GM06990 (cell line): ENCODE data around the gene CCDC57.

Experiments used
- DNase-seq: peaks from one replicate; pipeline ENCODE4 v3.0.0-alpha.2; 2011; ENCODE audit not compliant: insufficient read length; ENCODE audit errors: extremely low read depth
- H3K27me3 ChIP-seq: replicated peaks from 2 replicates; pipeline ENCODE4 v1.6.0; 2011; ENCODE audit warnings: low read length; ENCODE audit not compliant: control insufficient read depth, insufficient read depth
- H3K36me3 ChIP-seq: 2 replicates; pipeline ENCODE4 v1.5.1; 2011; ENCODE audit warnings: low read length; ENCODE audit not compliant: control insufficient read depth, insufficient read depth
- H3K4me3 ChIP-seq: replicated peaks from 2 replicates; pipeline ENCODE4 v1.5.1; 2011; ENCODE audit warnings: low read depth, mild to moderate bottlenecking, control low read depth, low read length
- TF ChIP-seq, protein P1 (sequence below): IDR thresholded peaks from 2 replicates; pipeline ENCODE4 v1.5.1; 2011; ENCODE audit warnings: low read length, control low read depth, mild to moderate bottlenecking, inconsistent platforms; ENCODE audit not compliant: insufficient read depth, poor library complexity, severe bottlenecking

Gene CCDC57

DNA sequence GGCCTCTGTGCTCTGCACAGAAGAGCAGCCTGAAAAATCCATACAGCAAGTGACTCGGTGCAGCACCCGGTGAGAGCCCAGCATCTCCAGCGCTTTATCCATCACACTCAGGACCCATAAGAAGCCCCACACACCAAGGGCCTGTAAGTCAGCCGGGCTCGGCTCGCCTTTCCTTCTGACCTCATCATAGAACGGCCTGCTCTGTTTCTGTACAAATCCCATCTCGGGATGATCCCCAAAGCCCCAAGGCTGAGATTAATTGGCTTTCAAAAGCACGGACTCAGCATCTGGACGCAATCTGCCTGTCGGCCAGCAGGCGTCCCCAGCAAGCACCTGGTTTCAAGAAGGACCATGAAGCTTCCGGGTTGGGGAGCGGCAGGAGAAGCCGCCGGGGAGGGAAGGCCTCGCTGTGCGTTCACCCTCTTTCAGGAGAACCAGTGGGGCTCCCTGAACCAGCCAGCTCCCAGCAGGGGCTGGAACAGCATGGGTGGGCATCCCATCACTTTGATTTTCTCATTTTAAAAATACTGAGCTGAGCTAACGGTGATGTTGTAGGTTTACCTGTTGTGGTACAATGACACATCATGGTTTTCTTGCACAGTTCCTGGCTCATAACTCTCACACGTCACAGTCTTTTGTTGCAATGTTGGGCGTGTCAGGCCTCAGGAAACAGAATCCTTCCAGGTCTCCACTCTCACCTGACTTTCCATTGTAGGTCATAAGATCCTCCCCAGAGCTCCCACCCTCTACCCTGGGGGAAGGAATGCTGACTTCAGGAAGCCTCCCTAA lies 6.7 kb downstream of the CCDC57 start:
- Histone ChIP-seq H3K36me3 (no peaks in the 10 kb centered on the region; the same call in 1 of the 2 replicates), H3K4me3 (no peak overlapping the region), H3K27me3 (no peaks in the 10 kb centered on the region)
- DNase-seq: peak; percentile 80
- TF ChIP-seq, protein P1, sequence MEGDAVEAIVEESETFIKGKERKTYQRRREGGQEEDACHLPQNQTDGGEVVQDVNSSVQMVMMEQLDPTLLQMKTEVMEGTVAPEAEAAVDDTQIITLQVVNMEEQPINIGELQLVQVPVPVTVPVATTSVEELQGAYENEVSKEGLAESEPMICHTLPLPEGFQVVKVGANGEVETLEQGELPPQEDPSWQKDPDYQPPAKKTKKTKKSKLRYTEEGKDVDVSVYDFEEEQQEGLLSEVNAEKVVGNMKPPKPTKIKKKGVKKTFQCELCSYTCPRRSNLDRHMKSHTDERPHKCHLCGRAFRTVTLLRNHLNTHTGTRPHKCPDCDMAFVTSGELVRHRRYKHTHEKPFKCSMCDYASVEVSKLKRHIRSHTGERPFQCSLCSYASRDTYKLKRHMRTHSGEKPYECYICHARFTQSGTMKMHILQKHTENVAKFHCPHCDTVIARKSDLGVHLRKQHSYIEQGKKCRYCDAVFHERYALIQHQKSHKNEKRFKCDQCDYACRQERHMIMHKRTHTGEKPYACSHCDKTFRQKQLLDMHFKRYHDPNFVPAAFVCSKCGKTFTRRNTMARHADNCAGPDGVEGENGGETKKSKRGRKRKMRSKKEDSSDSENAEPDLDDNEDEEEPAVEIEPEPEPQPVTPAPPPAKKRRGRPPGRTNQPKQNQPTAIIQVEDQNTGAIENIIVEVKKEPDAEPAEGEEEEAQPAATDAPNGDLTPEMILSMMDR: peak; percentile 94

DNA sequence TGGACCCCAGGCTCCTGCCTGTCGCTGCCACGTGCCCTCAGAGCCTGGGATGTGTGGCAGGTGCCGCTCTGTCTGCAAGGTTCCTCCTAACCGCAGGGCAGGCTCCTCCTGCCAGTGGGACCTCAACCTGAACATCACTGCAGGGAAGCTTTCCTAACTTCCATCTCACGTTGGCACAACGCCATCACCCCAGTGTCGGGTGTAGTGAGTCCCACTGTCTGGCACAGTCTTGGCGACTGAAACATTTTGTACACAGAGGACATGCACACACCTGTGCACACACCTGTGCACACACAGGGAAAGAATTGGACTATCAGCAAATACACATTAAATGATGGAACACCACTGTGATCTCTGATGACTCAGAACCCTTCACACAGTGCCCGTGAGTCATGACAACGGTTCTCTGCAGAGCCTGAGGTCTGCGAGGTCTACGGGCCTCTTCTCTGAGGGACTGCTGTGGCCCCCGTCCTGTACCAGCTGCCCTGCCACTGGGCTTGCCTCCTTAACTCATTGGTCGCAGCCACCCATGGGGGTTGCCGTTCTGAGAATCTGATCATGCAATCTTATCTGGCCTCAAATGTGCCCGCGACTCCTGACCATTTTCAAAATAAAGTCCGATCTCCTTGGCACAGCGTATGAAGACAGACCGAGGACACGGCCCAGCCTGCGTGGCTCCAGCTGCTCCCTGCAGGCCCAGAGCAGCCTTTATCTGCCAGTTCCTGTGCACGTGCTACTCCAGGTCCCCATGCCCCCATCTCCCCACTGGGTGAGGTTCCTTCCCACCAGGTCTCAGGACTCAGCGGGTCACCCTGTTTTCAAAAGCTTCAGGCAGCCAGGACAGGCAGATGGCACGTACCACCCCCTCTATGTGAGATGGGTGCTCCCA lies 7.6 kb downstream of the CCDC57 start:
- H3K36me3 ChIP-seq: no peaks in the 10 kb centered on the region; the same call in 1 of the 2 replicates
- H3K4me3 ChIP-seq: no peak overlapping the region
- no peaks in the 10 kb centered on the region for H3K27me3 ChIP-seq
- DNase-seq: no peak
- TF ChIP-seq, protein P1: no peak

DNA sequence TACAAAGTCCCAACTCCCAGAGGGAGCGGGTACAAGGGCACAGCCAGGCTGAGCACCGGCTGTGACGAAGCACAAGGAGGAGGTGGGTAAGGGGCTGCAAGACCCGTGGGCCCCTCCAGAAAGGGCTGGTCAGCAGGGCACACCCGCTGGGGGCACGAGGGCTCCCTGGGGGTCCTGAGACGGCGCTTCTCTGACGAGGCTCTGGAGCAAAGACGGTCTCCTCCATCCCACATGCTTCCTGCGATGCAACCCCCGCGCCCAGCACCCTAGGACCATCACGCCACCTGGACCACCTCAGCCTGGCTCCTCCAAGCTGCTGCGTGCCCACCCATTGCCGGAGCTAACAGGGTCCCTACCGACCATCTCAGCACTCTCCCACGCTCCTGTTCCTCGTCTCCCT lies 8.7 kb downstream of the CCDC57 start:
- TF ChIP-seq, protein P1: no peak
- no peak overlapping the region for H3K4me3 ChIP-seq

DNA sequence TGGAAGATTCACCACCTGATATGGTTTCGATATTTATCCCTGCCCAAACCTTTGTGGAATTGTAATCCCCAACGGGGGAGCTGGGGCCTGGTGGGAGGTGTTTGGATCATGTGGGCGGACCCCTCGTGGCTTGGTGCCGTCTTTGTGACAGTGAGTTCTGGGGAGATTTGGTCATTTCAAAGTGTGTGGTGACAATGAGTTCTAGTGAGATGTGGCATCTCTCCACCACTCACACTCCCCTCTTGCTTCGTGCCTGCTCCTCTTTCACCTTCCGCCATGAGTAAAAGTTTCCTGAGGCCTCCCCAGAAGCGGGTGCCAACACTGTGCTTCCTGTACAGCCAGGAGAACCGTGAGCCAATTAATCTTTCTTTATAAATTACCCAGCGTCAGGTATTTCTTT lies 9.7 kb downstream of the CCDC57 start:
- H3K36me3 ChIP-seq: no peaks in the 10 kb centered on the region; the same call in 1 of the 2 replicates
- no peak for DNase-seq
- TF ChIP-seq, protein P1: no peak
- no peaks in the 10 kb centered on the region for H3K27me3 ChIP-seq
- H3K4me3 ChIP-seq: no peak overlapping the region

More for the DNA sequence above, 8.7 kb downstream of the CCDC57 start:
- no peaks in the 10 kb centered on the region; the same call in 1 of the 2 replicates for H3K36me3 ChIP-seq
- DNase-seq: no peak
- H3K27me3 ChIP-seq: no peaks in the 10 kb centered on the region

DNA sequence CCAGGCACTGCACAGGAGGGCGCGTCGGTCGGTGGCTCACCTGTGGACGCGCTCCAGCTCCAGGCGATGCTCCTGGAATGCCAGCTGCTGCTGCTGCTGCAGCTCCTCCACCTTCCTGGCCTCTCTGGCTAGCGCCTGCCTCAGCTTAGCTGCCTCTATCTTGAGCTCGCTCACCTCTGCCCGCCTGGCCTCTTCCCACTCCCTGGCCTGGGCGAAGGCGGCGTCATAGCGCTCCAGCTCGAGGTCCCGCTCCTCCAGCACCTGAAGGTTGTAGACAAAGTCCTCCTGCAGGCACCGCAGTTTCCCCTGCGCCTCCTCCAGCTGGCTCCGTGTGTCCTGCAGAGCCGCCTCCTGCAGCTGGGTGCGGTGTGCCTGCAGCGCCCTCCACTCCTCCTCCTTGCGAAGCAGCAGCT lies 11.1 kb downstream of the CCDC57 start:
- no peak for DNase-seq
- H3K27me3 ChIP-seq: no peaks in the 10 kb centered on the region
- H3K4me3 ChIP-seq: no peak overlapping the region
- H3K36me3 ChIP-seq: no peaks in the 10 kb centered on the region; the same call in 1 of the 2 replicates
- TF ChIP-seq, protein P1: no peak
